K562 (cell line): ENCODE data around the gene BMP10. TPM values are rescaled to one million over a fixed set of nuclear protein-coding genes. Genes with fewer than 3 reads are reported as not detected.

Experiments used
- CBFA2T2 ChIP-seq: fragments of 450-650 bp; conservative IDR thresholded peaks from 2 replicates; pipeline ENCODE4 v1.6.1; 2017; ENCODE audit warnings: mild to moderate bottlenecking
- E2F8 ChIP-seq: fragments of 450-650 bp; IDR thresholded peaks from 2 replicates; pipeline ENCODE4 v1.7.1; 2018; ENCODE audit warnings: mild to moderate bottlenecking, low read depth; ENCODE audit not compliant: partially characterized antibody
- LEF1 ChIP-seq: fragments of 450-650 bp; IDR thresholded peaks from 2 replicates; pipeline ENCODE4 v1.6.1; 2016; ENCODE audit warnings: mild to moderate bottlenecking
- POLR2A ChIP-seq: fragments of 450-650 bp; conservative IDR thresholded peaks from 2 replicates; pipeline ENCODE4 v1.6.1; 2016
- PRDM10 ChIP-seq: fragments of 450-650 bp; IDR thresholded peaks from 2 replicates; pipeline ENCODE4 v1.6.1; 2018; ENCODE audit not compliant: partially characterized antibody
- ZNF280A ChIP-seq: fragments of 450-650 bp; IDR thresholded peaks from 2 replicates; pipeline ENCODE4 v1.6.1; 2018; ENCODE audit warnings: mild to moderate bottlenecking, low read depth; ENCODE audit not compliant: partially characterized antibody
- polyA plus RNA-seq, 8 experiments: library from polyadenylated mRNA; depleted of rRNA in 4 of 8; stranded (reverse) in 5 of 8; unstranded in 3 of 8; fragments of >200 nt; fragmentation: Nextera tagmentation in 2 of 8; fragmentation: Illumina TruSeq in 1 of 8; extraction: Ambion mirVana in 2 of 8; extraction: Trizol in 1 of 8; gene quantifications; 2 replicates each; pipeline versions ENCODE4 v1.2.1 to v1.2.3, GENCODE V29; 2011 to 2014; ENCODE audit warnings: inconsistent platforms in 1 of 8, missing spikeins in 1 of 8
- total RNA-seq, 7 experiments: library from RNA; depleted of rRNA in 6 of 7; stranded (reverse); fragments of >200 nt in 6 of 7; fragmentation: Illumina TruSeq in 2 of 7; extraction: Trizol in 2 of 7; gene quantifications; 2 replicates each; pipeline versions ENCODE4 v1.2.1 to v1.2.3, GENCODE V29; 2011 to 2021; ENCODE audit warnings: low replicate concordance in 1 of 7

The BMP10 gene
- total and polyA plus RNA-seq, 9 of the 15 experiments (the other 6 are each of a cell fraction or from before 2014, with no cell fraction given): 0.11 to 0.91 (median 0.43) TPM

- TF ChIP-seq CBFA2T2: no peak
- TF ChIP-seq PRDM10: no peak
- TF ChIP-seq ZNF280A: no peak
- 0 out of 2 replicates have a peak, but pooled peaks have one; percentile 23 for TF ChIP-seq LEF1
- no peak for TF ChIP-seq POLR2A
- no peak for TF ChIP-seq E2F8
Observed at GRCh38 chr2:68871159-68871764, at the start of gene BMP10 (continued).
